ENCODE measurements around the gene TEX53. TPM values are rescaled to one million over a fixed set of nuclear protein-coding genes. Genes with fewer than 3 reads are reported as not detected.

Gene TEX53
- total RNA-seq, 1 experiment from 2014 or later = not detected

DNA sequence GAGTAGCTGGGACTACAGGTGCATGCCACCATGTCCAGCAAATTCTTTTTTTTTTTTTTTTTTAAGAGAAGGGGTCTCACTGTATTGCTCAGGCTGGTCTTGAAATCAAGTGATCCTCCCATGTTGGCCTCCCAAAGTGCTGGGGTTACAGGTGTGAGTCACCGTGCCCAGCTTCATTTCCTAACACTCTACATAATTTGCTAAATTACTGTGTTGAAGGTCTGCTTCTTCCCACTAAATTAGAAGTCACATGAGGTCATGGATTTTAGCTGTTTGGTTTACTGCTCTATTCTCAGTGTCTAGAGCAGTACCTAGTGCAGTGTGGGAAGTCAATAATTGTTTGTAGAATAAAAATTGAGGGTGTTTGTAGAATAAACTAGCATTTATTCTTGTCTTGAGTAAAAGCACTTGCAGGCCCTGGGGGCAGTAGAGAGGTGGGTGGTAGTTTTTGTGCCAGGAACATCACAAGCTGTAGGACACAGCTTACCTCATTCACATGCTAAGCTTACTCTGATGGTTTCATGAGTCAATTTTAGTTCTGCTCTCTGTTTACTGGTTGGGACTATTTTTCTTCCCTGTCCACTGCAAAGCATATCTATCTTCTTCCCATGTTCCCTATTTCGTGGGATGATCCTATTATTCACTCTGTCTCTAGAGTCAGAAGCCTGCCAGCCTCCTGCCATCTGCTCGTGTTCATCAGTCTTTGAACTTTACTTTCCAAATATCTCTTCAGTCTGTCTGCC, 17.4 kb upstream of the TEX53 start:
- Histone ChIP-seq H3K79me2 (ENCODE audit: insufficient read depth, low read length) (no peaks in the 10 kb centered on the region), H3K27me3 (ENCODE audit: insufficient read depth, low read length) (no peaks in the 10 kb centered on the region), H3K9ac (ENCODE audit: low read length) (no peak overlapping the region), H3K9me3 (ENCODE audit: control insufficient read depth in 1 of 2, insufficient read depth in 1 of 2, low read depth in 1 of 2, low read length in 2 of 2) (no peaks in the 10 kb centered on the region), H2AFZ (ENCODE audit: low read depth, low read length, poor library complexity, severe bottlenecking) (no peak overlapping the region), H3K4me2 (ENCODE audit: low read length) (no peak overlapping the region), H3K9me2 (ENCODE audit: insufficient read depth) (no peaks in the 10 kb centered on the region), H4K20me1 (ENCODE audit: insufficient read depth) (no peaks in the 10 kb centered on the region), H3K27ac (ENCODE audit: low read depth, low read length) (no peak overlapping the region), H3K4me3 (replicated peaks in 1 of 2; ENCODE audit: low read depth in 1 of 2, low read length in 2 of 2) (no peak overlapping the region), H3K4me1 (ENCODE audit: control insufficient read depth in 1 of 2, insufficient read depth in 2 of 2, low read length in 2 of 2) (peaks cover 10 to 26% of the 10 kb centered on the region in 2 experiments; a peak in 3 of 4 replicates), H3K36me3 (ENCODE audit: control insufficient read depth in 1 of 2, insufficient read depth in 2 of 2, low read length in 2 of 2) (no peaks in the 10 kb centered on the region)
- no peak for TF ChIP-seq CBX3 (IDR thresholded peaks at IDR 0.05; ENCODE audit: low read depth)
- TF ChIP-seq POLR2AphosphoS5 (IDR thresholded peaks at IDR 0.05; ENCODE audit: low read depth, low read length) = no peak
- no peak for TF ChIP-seq JUND (IDR thresholded peaks at IDR 0.05)
- TF ChIP-seq, protein P1, sequence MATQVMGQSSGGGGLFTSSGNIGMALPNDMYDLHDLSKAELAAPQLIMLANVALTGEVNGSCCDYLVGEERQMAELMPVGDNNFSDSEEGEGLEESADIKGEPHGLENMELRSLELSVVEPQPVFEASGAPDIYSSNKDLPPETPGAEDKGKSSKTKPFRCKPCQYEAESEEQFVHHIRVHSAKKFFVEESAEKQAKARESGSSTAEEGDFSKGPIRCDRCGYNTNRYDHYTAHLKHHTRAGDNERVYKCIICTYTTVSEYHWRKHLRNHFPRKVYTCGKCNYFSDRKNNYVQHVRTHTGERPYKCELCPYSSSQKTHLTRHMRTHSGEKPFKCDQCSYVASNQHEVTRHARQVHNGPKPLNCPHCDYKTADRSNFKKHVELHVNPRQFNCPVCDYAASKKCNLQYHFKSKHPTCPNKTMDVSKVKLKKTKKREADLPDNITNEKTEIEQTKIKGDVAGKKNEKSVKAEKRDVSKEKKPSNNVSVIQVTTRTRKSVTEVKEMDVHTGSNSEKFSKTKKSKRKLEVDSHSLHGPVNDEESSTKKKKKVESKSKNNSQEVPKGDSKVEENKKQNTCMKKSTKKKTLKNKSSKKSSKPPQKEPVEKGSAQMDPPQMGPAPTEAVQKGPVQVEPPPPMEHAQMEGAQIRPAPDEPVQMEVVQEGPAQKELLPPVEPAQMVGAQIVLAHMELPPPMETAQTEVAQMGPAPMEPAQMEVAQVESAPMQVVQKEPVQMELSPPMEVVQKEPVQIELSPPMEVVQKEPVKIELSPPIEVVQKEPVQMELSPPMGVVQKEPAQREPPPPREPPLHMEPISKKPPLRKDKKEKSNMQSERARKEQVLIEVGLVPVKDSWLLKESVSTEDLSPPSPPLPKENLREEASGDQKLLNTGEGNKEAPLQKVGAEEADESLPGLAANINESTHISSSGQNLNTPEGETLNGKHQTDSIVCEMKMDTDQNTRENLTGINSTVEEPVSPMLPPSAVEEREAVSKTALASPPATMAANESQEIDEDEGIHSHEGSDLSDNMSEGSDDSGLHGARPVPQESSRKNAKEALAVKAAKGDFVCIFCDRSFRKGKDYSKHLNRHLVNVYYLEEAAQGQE (IDR thresholded peaks at IDR 0.05; ENCODE audit: low read depth) = no peak
- TF ChIP-seq, protein P2, sequence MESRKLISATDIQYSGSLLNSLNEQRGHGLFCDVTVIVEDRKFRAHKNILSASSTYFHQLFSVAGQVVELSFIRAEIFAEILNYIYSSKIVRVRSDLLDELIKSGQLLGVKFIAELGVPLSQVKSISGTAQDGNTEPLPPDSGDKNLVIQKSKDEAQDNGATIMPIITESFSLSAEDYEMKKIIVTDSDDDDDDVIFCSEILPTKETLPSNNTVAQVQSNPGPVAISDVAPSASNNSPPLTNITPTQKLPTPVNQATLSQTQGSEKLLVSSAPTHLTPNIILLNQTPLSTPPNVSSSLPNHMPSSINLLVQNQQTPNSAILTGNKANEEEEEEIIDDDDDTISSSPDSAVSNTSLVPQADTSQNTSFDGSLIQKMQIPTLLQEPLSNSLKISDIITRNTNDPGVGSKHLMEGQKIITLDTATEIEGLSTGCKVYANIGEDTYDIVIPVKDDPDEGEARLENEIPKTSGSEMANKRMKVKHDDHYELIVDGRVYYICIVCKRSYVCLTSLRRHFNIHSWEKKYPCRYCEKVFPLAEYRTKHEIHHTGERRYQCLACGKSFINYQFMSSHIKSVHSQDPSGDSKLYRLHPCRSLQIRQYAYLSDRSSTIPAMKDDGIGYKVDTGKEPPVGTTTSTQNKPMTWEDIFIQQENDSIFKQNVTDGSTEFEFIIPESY (IDR thresholded peaks at IDR 0.05; ENCODE audit: extremely low read depth, insufficient replicate concordance, low read length) = no peak
- no peak for TF ChIP-seq SP1 (IDR thresholded peaks at IDR 0.05; ENCODE audit: low read depth)
- no peak for TF ChIP-seq SIN3A (IDR thresholded peaks at IDR 0.05; ENCODE audit: low read depth)
- TF ChIP-seq, protein P3, sequence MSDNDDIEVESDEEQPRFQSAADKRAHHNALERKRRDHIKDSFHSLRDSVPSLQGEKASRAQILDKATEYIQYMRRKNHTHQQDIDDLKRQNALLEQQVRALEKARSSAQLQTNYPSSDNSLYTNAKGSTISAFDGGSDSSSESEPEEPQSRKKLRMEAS (IDR thresholded peaks at IDR 0.05) = no peak
- TF ChIP-seq EGR1 (IDR thresholded peaks at IDR 0.05; ENCODE audit: low read depth) = no peak
- TF ChIP-seq, protein P4, sequence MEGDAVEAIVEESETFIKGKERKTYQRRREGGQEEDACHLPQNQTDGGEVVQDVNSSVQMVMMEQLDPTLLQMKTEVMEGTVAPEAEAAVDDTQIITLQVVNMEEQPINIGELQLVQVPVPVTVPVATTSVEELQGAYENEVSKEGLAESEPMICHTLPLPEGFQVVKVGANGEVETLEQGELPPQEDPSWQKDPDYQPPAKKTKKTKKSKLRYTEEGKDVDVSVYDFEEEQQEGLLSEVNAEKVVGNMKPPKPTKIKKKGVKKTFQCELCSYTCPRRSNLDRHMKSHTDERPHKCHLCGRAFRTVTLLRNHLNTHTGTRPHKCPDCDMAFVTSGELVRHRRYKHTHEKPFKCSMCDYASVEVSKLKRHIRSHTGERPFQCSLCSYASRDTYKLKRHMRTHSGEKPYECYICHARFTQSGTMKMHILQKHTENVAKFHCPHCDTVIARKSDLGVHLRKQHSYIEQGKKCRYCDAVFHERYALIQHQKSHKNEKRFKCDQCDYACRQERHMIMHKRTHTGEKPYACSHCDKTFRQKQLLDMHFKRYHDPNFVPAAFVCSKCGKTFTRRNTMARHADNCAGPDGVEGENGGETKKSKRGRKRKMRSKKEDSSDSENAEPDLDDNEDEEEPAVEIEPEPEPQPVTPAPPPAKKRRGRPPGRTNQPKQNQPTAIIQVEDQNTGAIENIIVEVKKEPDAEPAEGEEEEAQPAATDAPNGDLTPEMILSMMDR (IDR thresholded peaks at IDR 0.05 in 2 of 3, conservative IDR thresholded peaks at IDR 0.05 in 1 of 3; ENCODE audit: borderline replicate concordance in 1 of 3, insufficient read depth in 1 of 3, low read depth in 2 of 3, low read length in 2 of 3) = no peak
- no peak for TF ChIP-seq SRF (IDR thresholded peaks at IDR 0.05; ENCODE audit: low read depth)
- TF ChIP-seq EZH2 (IDR thresholded peaks at IDR 0.05) = no peak
- TF ChIP-seq TCF7L2 (IDR thresholded peaks at IDR 0.05; ENCODE audit: borderline replicate concordance, extremely low read depth, insufficient read depth, insufficient read length) = no peak
- TF ChIP-seq, protein P5, sequence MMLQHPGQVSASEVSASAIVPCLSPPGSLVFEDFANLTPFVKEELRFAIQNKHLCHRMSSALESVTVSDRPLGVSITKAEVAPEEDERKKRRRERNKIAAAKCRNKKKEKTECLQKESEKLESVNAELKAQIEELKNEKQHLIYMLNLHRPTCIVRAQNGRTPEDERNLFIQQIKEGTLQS (IDR thresholded peaks at IDR 0.05) = no peak
- no peak for TF ChIP-seq FOSL1 (IDR thresholded peaks at IDR 0.05; ENCODE audit: low read depth)
- no peak for TF ChIP-seq POLR2A (IDR thresholded peaks at IDR 0.05; ENCODE audit: borderline replicate concordance, extremely low read depth, insufficient read depth, insufficient read length)
- no peak for TF ChIP-seq EZH2phosphoT487 (IDR thresholded peaks at IDR 0.05; ENCODE audit: borderline replicate concordance)
- no peak for TF ChIP-seq RAD21 (IDR thresholded peaks at IDR 0.05; ENCODE audit: low read depth)
- TF ChIP-seq CEBPB (IDR thresholded peaks at IDR 0.05; ENCODE audit: low read depth) = no peak
- no peak for TF ChIP-seq ZFX (IDR thresholded peaks at IDR 0.05)
- ChIA-PET RAD21 (ENCODE audit: low non-redundant PET in 1 of 2, low total read pairs in 2 of 2, uncharacterized antibody in 2 of 2, unreplicated experiment in 2 of 2) (no interaction called here), CTCF (interaction anchor here (0.6 to 1.2 kb wide), 2 partner anchors 21 to 274 kb away, joined by 4 to 5 read pairs; no protein-coding TSS in a partner anchor), POLR2A (no interaction called here)
- intact Hi-C loops (cut with micrococcal nuclease) = no loop called here
- DNase-seq (ENCODE audit: low read depth, low spot score) (no peak), ATAC-seq (no peak)
- BruUV-seq (replicated peaks) = no TSS peak
